ENCODE measurements around the gene SLC3A2.

- TF ChIP-seq USF2 (CRISPR knock-in tag; IDR thresholded peaks at IDR 0.05), result no peak
- TF ChIP-seq ATF3 (CRISPR knock-in tag; conservative IDR thresholded peaks at IDR 0.05), result no peak
- TF ChIP-seq CTCF (IDR thresholded peaks at IDR 0.05), result no peak
- no peak for TF ChIP-seq NR1H2 (CRISPR knock-in tag; IDR thresholded peaks at IDR 0.05)
- TF ChIP-seq SP1 (CRISPR knock-in tag; conservative IDR thresholded peaks at IDR 0.05), result no peak
- no peak for TF ChIP-seq ATF1 (CRISPR knock-in tag; IDR thresholded peaks at IDR 0.05)
- no peak for TF ChIP-seq IRF1 (CRISPR knock-in tag; IDR thresholded peaks at IDR 0.05)
- no peak for TF ChIP-seq ZBTB43 (CRISPR knock-in tag; IDR thresholded peaks at IDR 0.05)
- no peak for TF ChIP-seq ATF2 (CRISPR knock-in tag; IDR thresholded peaks at IDR 0.05; ENCODE audit: borderline replicate concordance, low read depth)
- no peak for TF ChIP-seq CREB1 (CRISPR knock-in tag; IDR thresholded peaks at IDR 0.05)
These were observed 27.9 kb downstream of the SLC3A2 start for GRCh38 chr11:62908468-62909072.
